ENCODE results near the gene CARD18.

CARD18 gene, protein sequence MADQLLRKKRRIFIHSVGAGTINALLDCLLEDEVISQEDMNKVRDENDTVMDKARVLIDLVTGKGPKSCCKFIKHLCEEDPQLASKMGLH

DNA sequence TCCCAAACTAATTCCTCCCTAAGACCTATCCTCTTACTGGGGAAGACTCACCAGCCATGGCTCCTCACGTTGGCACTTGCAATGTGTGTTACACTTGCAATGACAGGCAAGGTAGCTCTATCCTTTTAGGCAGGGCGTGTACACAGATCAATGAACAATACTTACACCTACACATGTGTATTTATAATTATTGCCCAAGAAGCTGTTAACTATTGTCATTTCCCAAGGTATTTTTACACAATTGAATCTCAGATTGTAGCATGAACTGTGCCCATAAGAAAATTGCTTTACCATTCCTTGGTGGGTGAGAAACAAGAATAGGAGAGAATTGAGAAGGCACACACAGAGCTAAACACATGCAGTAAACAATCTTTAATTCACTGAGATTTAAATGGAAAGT, at the start of gene CARD18:
TSS of gene CARD18 (minus strand) at position 101 of the 400 bp plus-strand sequence. CDS start at position 58, 43 bp downstream.
- DNase-seq (ENCODE audit: low spot score), result no peak

DNA sequence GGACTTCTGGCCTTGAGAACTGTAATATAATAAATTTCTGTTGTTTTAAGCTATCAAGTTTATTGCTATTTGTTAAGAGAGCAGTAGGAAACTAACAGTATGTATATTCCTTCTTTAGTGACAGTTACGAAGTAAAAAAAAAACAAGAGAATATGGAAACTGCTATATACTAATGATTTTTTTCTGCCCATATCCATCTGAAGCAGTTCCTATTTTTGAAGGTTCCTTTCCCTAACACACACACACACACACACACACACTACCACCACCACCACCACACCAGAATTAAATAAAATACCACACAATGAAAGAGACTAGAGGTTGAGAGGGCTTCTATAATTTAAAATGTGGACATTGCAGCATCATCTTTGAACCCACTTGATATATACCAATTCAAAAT, 44.4 kb upstream of the CARD18 start:
- DNase-seq (ENCODE audit: low spot score), result no peak

DNA sequence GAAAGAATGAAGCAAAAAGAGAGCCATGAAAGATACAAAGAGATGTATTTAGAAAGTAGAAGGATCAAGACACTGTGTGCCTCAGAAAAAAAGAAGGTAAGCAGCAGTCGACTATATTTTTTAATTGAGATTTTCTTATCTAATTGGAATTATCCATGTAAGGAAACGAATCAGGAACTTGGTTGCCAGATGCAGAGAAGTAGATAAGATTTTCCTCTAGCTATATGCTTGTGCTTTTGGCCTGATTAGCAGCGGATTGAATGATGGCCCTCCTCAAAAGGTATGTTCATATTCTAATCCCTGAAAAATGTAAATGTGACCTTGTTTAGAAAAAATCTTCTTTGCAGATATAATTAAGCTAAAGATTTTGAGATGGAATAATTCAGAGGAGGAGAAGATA, 43.9 kb upstream of the CARD18 start:
- no peak for DNase-seq (ENCODE audit: low spot score)

DNA sequence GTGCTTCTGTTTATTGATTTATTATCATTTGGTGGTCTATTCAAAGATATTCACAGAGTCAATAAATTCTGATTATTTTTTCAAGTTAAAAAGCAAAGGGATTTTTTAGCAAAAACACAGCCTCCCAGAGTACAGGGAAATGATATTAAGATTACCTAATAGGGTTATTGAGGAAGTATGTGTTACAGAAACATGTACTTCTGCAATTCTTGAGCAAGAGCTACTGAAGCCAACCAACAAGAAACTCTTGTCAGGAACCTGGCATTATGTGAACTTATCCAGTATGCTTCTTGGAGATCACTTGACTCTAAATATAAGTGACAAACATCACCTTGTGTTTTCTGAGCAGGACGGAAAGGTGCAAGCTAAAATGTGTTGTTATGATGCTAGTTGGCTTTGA, 42.0 kb upstream of the CARD18 start:
- no peak for DNase-seq (ENCODE audit: low spot score)

DNA sequence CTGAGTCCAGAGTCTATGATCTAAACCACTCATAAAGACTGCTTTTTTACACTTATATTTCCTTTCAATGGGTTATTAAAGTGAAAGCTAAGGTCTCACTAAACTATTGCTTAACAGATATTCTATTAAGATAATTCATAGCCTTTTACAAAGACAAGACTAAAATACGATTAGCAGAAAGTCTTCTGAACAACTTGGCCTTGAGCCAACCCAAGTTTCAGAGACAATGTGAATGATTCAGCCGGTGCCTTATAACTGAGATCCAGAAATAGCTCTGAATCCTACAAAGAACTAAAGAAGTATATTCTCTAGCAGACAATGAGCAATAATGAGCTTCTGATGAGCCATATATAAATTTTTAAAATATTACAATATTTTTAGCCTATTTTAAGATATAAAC, 41.5 kb upstream of the CARD18 start:
- no peak for DNase-seq (ENCODE audit: low spot score)

DNA sequence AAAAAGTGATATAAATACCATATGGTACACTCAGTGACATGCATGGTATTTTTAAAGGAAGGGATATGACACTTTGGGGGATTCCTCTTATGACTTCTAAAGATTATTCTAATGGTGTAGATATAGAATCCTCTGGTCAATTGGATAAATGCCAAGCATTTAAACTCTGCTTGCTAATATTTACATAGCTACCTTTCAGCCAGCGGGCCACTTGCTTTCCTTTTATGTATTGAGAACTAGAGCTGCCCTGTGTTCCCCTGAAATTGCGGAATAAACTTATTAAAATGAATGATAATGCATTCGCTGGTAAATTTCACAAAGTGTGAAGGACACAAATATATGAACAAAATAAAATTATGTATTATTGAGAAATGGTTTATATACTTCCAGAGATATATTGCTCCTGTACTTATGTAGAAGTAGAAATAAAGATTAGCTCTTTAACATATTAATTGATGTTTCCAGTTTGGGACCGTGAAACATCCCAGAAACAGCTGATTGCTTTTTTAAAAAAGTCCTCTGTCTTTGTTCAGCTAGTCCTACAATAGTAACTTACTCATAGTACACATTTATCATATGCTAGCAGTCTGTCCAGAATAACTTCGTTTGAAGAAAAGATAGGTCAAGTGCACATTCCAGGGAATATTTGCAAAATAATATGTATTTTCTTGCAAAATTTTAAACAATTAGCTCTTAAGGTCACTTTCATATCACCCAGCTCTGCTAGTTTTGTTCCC, 40.1 kb upstream of the CARD18 start:
- no peak for DNase-seq (ENCODE audit: low spot score)

DNA sequence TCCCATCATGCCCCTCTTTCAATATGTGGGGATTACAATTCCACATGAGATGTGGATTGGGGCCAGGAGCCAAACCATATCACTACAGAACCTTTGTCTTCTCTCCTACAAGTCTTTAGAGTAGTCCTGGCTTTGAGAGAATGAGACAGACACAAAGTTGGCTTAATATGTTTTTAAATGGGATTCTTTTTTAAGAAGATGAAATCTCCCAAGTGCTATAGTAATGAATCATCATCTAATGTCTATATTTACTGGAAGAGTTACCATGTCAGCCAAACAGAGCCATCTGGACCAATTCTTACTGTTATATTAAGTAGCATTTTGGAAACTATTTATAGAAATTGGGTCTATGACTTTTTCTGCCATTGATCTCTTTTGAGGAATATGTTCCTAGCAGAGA, 38.1 kb upstream of the CARD18 start:
- no peak for DNase-seq (ENCODE audit: low spot score)

DNA sequence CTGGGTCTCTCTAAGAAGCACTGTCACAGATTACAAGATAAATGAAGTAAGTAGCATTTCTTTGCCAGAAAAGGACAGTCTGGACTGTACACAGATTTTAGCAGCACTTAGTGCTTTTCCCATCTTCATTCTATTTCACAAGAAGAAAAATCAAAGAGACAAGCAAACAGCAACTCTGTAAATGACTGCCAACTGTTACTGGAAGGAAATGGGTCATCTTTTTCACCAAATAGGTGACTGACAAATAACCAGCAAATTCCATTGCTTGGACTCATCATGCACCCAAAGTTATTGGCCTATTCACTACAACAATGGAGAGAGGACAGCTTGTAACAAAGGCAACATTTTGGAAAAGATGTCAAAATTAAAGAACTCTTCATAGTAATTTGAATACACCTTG, 28.9 kb upstream of the CARD18 start:
- no peak for DNase-seq (ENCODE audit: low spot score)

DNA sequence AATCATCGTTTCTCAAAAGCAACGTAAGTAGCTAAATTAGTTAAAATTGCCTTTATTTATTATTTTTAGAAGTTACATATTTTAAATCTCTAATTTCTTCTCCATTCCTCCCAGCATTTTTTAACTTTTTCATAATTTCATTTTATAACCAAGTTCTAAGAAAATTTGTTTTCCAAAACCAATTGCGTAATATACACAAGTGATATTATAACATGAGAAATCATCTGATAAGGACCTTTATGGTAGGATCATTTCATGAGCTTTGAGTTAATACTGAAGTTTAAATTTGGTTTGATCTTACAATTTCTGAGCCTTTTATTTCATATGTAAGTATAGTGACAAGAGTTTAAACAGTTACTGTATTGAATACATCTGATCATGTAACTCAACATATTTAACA, 27.7 kb upstream of the CARD18 start:
- no peak for DNase-seq (ENCODE audit: low spot score)

DNA sequence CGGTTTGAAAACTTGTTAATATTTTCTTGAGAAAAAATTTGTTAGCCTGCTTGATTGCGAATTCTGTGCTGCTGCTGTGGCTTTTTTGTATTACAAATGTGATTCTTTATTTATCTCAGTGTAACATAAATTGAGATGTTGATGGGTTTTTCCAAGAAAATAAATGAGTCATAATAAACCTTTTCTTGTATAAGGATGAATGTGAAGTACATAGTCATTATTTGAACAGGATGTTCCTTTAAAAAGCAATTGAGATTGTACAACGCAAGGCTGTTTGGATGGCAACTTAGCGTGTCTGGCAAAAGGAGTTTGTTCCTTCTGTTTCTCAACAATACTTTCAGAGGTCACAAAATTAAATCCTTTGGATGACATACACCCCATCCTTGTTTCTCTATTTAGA, 24.6 kb upstream of the CARD18 start:
- DNase-seq (ENCODE audit: low spot score), result no peak

DNA sequence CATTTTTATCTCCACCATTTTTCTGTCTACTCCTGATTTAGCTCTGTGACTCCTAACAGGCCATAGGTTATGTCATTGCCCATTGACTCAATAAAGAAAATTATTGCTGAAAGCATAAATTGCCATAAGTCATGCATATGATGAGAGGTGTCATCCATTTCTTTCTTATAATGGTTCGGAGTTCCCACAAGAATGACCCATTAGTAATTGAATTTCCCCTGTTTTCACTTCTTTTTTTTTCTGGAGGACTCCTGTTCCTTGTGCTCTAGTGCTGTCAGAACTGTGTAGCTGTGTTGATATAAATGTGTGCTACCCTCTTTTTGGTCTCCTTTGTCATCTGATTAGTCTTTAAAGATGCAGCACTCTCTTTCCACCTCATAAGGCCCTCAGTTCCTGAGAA, 22.9 kb upstream of the CARD18 start:
- no peak for DNase-seq (ENCODE audit: low spot score)

DNA sequence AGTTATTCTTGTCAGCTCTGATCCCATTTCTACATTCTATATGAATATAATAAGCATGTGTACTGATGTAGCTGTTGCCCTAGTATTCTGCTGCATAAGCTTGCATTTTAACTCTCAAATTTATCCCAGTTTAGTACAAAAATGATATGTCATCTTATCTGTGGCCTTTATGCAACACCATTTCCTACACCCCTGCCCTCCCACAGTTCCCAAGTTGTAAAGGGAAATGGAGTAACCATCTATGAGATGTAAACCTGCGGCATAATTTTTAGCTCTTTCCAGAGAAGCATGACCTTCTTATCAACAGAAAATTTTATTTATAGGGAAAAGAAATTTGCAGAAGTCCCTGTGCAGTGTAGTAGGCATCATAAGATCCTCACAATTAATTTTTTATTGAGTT, 18.9 kb upstream of the CARD18 start:
- no peak for DNase-seq (ENCODE audit: low spot score)

DNA sequence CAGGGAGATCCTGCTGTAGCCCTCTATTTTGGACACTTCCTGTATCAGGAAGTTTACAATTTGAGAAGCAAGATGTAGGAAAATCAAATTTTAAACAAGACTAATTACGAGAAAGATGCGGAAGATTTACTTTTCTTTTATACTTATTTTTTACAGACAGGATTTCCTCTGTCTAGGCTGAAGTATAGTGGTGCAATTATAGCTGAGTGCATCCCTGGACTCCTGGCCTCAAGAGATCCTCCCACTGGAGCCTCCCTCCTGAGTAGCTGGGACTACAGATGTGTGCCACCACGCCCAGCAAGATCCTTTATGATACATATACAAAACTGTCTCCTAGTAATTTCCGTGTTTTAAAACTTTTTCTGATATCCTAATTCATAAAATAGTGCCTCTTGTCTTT, 17.2 kb upstream of the CARD18 start:
- DNase-seq (ENCODE audit: low spot score), result no peak

DNA sequence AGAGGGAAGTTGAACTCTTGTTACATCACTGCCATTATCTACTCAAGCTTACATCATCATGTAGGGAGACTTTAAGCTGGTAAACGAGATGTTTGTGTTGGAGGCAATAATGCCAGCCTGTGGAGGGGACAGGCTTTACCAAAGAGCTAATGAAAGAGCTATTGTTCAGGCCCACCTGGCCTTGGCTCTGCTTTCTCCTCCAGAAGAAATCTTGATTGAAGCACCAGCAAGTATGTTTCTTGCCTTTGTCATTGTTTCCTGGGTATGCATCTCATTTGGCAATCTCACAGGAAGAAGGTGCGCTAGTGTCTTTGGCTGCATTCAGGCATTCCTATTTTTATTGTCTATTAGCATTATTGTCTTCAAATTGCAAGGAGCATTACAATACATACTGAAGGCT, 16.7 kb upstream of the CARD18 start:
- DNase-seq (ENCODE audit: low spot score), result no peak

DNA sequence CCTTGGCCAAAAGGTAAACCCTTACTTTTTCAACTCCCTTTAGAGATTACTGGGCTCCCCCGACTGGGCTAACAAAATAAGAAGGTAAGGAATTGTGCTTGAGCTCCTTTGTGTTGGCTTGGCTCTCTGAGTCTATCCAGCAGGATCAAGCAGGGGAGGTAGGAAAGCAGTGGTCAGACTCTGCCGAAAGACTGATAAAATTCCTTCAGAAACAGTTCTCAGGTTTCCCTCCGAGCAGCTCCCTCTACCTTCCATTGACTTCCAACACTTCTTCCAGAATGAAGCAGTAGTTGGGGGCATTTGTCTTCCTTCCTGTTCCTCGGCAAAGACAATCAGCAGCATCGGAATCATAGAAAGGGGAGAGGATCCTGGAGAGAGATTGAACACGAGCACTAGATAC, 16.1 kb upstream of the CARD18 start:
- DNase-seq (ENCODE audit: low spot score), result no peak

DNA sequence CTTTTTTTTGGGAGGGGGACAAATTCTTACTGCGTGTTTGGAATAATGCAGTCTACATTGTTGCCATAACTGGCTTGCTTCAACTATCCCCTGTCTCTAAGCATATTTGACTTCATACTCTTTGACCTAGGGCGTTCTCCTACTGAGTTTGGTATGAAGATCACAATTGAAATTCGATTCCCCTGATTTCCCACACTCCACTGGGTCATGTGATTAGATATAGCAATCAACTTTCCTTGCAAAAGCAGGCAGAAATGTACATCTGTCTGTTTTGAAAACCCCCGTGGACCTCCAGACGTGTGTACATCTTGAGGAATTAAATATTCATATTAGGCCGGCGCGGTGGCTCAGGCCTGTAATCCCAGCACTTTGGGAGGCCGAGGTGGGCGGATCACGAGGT, 13.8 kb upstream of the CARD18 start:
- no peak for DNase-seq (ENCODE audit: low spot score)

DNA sequence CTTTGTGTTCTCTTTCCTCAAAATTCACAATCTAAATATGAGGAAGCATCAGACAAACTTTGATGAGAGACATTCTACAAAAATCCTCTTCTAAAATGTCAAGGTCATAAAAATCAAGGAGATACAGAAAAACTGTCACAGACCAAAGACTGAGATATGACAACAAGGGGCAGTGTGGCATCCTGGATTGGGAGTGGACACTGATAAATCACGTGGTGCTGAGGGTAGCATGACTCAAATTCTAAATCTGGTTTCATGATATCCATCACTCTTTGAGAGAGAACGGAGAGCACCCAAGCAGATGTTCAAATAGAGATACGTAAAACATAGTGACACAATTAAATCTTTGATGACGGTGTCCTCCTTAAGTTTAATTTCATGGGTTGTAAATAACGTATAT, 13.0 kb upstream of the CARD18 start:
- DNase-seq (ENCODE audit: low spot score), result no peak

DNA sequence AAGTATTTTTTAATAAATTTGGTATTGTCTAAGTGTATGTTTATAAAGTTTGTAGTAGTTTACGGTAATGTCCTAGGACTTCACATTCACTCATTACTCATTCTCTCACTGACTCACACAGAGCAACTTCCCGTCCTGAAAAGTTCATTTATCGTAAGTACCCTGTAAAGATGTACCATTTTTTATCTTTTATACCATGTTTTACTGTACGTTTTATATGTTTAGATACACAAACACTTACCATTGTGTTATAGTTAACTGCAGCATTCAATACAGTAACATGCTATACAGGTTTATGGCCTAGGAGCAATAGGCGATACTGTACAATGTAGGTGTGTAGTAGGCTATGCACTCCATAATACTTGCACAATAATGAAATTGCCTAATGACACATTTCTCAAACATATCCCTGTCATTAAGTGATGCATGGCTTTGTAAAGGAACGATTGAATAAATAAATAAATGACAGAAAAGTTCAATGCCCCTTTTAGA, 12.5 kb upstream of the CARD18 start:
- no peak for DNase-seq (ENCODE audit: low spot score)

DNA sequence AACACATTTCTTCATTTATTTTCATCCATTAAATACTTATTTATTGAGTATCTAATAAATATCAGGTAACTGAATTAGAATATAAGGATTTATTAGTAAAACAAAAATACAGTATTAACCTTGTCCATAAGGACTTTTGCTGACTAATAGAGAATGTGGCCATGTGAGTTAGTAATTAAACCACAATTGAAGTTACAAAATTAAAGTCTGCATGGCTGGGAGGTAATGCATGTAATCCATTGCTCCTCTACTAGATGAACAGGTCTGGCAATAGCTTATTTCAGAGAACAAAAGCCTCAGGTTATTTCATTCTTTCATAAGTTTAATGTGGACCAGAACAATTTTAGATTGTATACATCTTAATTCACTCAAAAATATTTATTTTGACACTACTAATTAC, 9.9 kb upstream of the CARD18 start:
- no peak for DNase-seq (ENCODE audit: low spot score)

DNA sequence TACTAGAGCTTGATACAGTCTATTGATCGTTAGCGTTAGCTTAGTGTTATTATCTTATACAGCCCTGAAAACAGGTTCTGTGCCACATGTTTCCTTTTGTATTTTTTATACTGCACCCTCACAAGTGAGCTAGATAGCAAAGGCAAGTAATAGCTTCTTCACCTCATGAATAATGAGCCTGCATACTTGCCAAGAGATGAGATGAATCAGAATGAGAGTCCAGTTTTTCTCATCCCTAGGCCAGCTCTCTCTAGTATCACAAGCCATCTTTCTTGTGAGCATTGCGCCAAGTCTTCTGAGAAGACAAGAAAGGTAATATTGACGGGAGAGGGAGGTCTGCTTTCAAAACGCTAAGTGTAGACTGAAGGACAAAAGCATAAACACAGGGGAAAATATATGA, 8.7 kb upstream of the CARD18 start:
- DNase-seq (ENCODE audit: low spot score), result no peak

DNA sequence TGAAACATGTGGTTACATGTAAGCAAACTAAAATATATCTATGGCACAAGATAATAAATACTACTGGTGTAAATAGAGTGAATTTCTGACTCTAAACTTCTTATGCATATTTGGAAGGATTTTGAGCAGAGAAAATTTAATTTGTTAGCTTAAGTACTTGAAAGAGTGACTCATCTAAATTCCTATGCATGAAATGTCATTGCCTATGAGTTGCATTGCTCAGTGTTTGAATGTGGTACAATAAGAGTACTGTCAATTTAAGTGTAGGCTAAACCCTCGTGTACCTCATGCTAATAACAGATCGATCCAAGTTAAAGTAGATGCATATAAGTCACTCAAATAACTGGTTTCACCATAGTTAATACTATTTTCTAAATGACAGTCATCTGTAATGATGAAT, 5.3 kb upstream of the CARD18 start:
- no peak for DNase-seq (ENCODE audit: low spot score)

DNA sequence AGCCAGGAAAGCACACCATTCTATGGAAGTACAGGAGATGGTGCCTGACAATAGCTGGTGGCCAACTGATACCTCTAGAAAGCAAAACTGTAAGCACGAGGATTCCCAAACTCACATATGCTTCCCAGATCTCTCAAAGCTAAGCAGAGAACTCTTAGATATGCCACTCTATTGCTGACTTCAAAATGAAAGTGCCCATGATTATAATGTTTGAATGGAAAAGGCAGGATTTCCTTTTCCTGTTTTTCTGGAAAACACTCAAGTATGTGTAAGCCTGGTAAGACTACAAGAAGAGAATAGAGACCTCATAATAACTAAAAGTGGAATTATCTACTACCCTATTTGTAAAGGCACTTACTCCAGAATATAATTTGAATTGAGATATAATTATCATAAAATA, 2.6 kb upstream of the CARD18 start:
- DNase-seq (ENCODE audit: low spot score), result no peak

DNA sequence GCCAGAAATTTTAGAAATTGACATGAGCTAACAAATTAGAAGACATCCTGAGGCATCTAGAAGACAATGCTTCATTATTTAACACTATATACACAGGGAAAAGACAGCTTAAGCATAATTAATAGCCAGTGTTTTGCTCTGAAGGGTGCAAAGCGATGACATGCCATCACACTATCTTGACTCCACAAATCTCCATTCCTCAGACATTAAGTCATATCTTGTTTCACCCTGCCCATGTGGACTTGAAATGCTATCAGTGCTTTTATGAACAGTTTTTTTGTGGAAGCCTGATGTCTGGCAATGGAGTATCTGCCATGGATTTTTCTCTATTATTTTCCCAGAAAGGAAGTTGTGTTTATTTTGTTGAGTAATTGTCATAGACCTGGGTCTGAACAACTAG, 2.3 kb downstream of the CARD18 start:
- DNase-seq (ENCODE audit: low spot score), result no peak

DNA sequence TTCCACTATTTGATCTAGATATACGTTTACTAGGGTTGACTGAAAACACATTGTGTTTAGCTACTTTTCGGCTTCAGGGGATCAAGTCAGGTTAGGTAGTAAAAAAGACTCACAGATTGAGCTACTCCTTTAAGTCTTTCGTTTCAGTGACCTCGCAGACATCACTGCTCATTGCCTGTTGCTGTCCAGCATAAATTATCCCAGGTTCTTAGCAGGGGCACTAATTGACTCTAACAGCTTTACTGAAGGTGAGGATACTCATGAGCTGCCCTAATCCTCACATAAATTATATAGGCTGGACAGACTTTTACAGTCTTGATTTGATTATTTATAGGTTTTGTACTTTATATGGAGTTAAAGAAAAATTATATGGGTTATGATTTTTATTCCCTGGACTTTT, 3.7 kb downstream of the CARD18 start:
- no peak for DNase-seq (ENCODE audit: low spot score)
